Naive thymus-derived CD8-positive, alpha-beta T cell (primary cell): Measurements from ENCODE around the gene PWP2. TPM values are rescaled to one million over a fixed set of nuclear protein-coding genes. Genes with fewer than 3 reads are reported as not detected.
"Not testable (repeated sequence)": the region's sequence is repeated elsewhere in the genome, so short reads cannot be mapped to it uniquely, and the experiment has no call there.

Experiments
- ATAC-seq, 2 donors: fragments of 150-1000 bp; cut with Tn5 transposase in 1 of 2; sonication (Bioruptor Pico), chemical (Tn5 transposase) in 1 of 2; 1 replicate in 1 of 2; 2 replicates in 1 of 2; pipeline ENCODE4 v1.10.0; 2021; ENCODE audit warnings: mild to moderate bottlenecking in 2 of 2, moderate library complexity in 2 of 2
- POLR2A ChIA-PET: fragments of 350-600 bp; sonication (Branson Sonifier 250); formaldehyde crosslinking; loops from one replicate; lab custom pipeline; 2021; ENCODE audit warnings: antibody characterized with exemption; lab: Charles Lee
- DNase-seq, 10 donors: peaks; one replicate each; pipeline versions ENCODE4 v3.0.0 to v3.0.0-alpha.2; 2020 to 2022
- H3K27ac Mint-ChIP-seq, 10 donors: one replicate each; pipeline ENCODE4 v1.8.0; 2020 to 2022; ENCODE audit warnings: mild to moderate bottlenecking in 10 of 10, mixed read lengths in 10 of 10, moderate library complexity in 4 of 10, inconsistent platforms in 1 of 10
- H3K27me3 Mint-ChIP-seq, 5 donors: one replicate each; pipeline ENCODE4 v1.8.0; 2021 to 2022; ENCODE audit warnings: mixed read lengths in 5 of 5
- H3K36me3 Mint-ChIP-seq, 3 donors: one replicate each; pipeline ENCODE4 v1.8.0; 2020 to 2022; ENCODE audit warnings: mixed read lengths in 3 of 3, mild to moderate bottlenecking in 2 of 3, inconsistent platforms in 1 of 3
- H3K4me1 Mint-ChIP-seq, 4 donors: one replicate each; pipeline ENCODE4 v1.8.0; 2021 to 2022; ENCODE audit warnings: mixed read lengths in 4 of 4
- H3K4me3 Mint-ChIP-seq, 10 donors: one replicate each; pipeline ENCODE4 v1.8.0; 2020 to 2022; ENCODE audit warnings: mild to moderate bottlenecking in 10 of 10, mixed read lengths in 10 of 10, moderate library complexity in 6 of 10, inconsistent platforms in 1 of 10
- H3K9me3 Mint-ChIP-seq, 9 donors: one replicate each; pipeline ENCODE4 v1.8.0; 2020 to 2022; ENCODE audit warnings: mixed read lengths in 9 of 9, mild to moderate bottlenecking in 3 of 9, inconsistent platforms in 1 of 9, moderate library complexity in 1 of 9
- polyA plus RNA-seq, 3 donors: library from polyadenylated mRNA; unstranded; fragments of 300-500 nt; fragmentation: Illumina TruSeq; gene quantifications; one replicate each; pipeline ENCODE4 v1.2.3, GENCODE V29; 2021
- total RNA-seq, 8 experiments: library from RNA in 2 of 8; stranded (reverse) in 2 of 8; gene quantifications; one replicate each; pipeline ENCODE4 v1.2.3 and lab custom pipeline; 2021 to 2026

Gene PWP2
- total and polyA plus RNA-seq, 5 experiments from 2014 or later, result 6.2 to 12.6 (median 9.0) TPM

GRCh38 chr21:44143380-44143779 lies 36.2 kb downstream of the PWP2 start:
- H3K36me3 Mint-ChIP-seq, POLR2A ChIA-PET: not testable (repeated sequence)

GRCh38 chr21:44143996-44144395 lies 36.8 kb downstream of the PWP2 start:
- H3K27ac Mint-ChIP-seq, result peak overlapping the region in 1 of 10 donors; percentile 15
- H3K36me3 Mint-ChIP-seq, POLR2A ChIA-PET, H3K9me3 Mint-ChIP-seq, H3K4me1 Mint-ChIP-seq, H3K27me3 Mint-ChIP-seq, H3K4me3 Mint-ChIP-seq: not testable (repeated sequence)
- peak in 1 of 10 donors; percentile 7 for DNase-seq
- peak in 1 of 2 donors; percentile 17 for ATAC-seq

More at GRCh38 chr21:44143380-44143779, 36.2 kb downstream of the PWP2 start:
- H3K9me3 Mint-ChIP-seq, H3K4me1 Mint-ChIP-seq, H3K27me3 Mint-ChIP-seq, H3K27ac Mint-ChIP-seq, H3K4me3 Mint-ChIP-seq: not testable (repeated sequence)
- DNase-seq (peak in 2 of 10 donors; percentile 32 to 42), ATAC-seq (peak; percentile 46 to 80)

DNA sequence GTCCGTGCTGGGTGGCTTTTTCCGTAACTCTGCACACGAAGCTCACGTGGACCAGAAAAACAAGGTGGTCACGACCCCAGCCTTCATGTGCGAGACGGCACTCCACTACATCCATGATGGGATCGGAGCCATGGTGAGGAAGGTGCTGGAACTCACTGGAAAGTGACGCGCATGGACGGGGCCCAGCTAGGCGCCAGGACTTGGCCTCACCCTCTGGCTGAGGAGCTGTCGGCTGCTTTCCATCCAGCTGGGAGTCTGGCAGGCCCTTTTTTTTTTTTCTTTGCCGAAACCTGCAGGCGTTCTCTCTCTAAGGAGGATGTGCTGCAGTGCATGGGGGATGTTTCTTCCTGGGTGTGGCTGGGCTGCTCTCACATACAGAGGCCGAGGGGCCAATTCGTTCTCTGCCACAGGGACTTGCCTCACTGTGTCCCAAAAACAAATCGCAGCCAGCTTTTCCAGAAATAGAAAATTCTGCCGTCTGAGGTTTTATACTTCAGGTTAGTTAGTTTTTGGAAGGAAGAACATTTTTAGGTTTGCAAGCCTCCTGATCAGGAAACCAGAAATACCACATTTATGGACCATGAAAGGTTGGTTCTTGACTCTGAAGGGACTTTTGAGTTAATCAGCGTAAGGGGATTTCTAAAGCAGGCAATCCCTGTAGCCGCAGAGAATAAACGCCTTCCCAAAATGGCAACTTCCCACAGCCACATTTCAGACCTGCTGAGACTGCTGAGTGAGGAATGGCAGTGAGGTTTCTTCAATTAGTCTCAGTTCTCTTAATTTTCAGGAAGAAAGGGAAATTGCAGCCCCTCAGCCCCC lies 37.8 kb downstream of the PWP2 start:
- ATAC-seq, result peak; percentile 41 to 48
- peak in 1 of 10 donors; percentile 1 for DNase-seq
- H3K27me3 Mint-ChIP-seq, result not testable (repeated sequence)

GRCh38 chr21:44145616-44146015 lies 38.4 kb downstream of the PWP2 start:
- H3K4me1 Mint-ChIP-seq, DNase-seq, H3K36me3 Mint-ChIP-seq, H3K27ac Mint-ChIP-seq, H3K9me3 Mint-ChIP-seq, H3K4me3 Mint-ChIP-seq, POLR2A ChIA-PET, H3K27me3 Mint-ChIP-seq: not testable (repeated sequence)
- peak in 1 of 2 donors; percentile 30 for ATAC-seq

More for the DNA sequence above, 37.8 kb downstream of the PWP2 start:
- POLR2A ChIA-PET, H3K9me3 Mint-ChIP-seq, H3K27ac Mint-ChIP-seq, H3K4me3 Mint-ChIP-seq, H3K36me3 Mint-ChIP-seq, H3K4me1 Mint-ChIP-seq: not testable (repeated sequence)

GRCh38 chr21:44147108-44147507 lies 39.9 kb downstream of the PWP2 start:
- H3K36me3 Mint-ChIP-seq, result not testable (repeated sequence)

GRCh38 chr21:44150255-44150654 lies 43.1 kb downstream of the PWP2 start:
- POLR2A ChIA-PET, H3K4me3 Mint-ChIP-seq, H3K4me1 Mint-ChIP-seq: not testable (repeated sequence)

More at GRCh38 chr21:44147108-44147507, 39.9 kb downstream of the PWP2 start:
- POLR2A ChIA-PET, ATAC-seq, DNase-seq, H3K4me3 Mint-ChIP-seq, H3K27me3 Mint-ChIP-seq, H3K9me3 Mint-ChIP-seq, H3K4me1 Mint-ChIP-seq, H3K27ac Mint-ChIP-seq: not testable (repeated sequence)

GRCh38 chr21:44153214-44153888 lies 46.2 kb downstream of the PWP2 start:
- H3K27me3 Mint-ChIP-seq, H3K4me3 Mint-ChIP-seq, POLR2A ChIA-PET, DNase-seq, H3K9me3 Mint-ChIP-seq, H3K27ac Mint-ChIP-seq, H3K4me1 Mint-ChIP-seq, ATAC-seq, H3K36me3 Mint-ChIP-seq: not testable (repeated sequence)

More at GRCh38 chr21:44150255-44150654, 43.1 kb downstream of the PWP2 start:
- not testable (repeated sequence) for H3K27ac Mint-ChIP-seq, H3K36me3 Mint-ChIP-seq, ATAC-seq, H3K27me3 Mint-ChIP-seq, H3K9me3 Mint-ChIP-seq, DNase-seq

DNA sequence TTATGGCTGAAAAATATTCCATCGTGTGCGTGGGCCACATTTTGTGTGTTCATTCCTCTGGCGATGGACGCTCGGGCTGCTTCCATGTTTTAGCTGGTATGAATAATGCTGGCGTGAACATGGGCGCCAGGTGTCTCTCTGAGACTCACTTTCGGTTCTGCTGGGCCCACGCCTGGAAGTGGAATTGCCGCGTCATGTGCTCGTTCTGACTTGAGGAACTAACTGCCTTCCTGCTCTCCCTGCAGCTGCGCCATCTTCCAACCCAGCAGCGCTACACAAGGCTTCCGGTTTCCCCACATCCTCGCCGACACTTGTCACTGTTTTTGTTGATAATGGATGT lies 46.7 kb downstream of the PWP2 start:
- POLR2A ChIA-PET, H3K27ac Mint-ChIP-seq, H3K4me1 Mint-ChIP-seq, H3K36me3 Mint-ChIP-seq, ATAC-seq, H3K27me3 Mint-ChIP-seq, H3K9me3 Mint-ChIP-seq, H3K4me3 Mint-ChIP-seq: not testable (repeated sequence)
- DNase-seq, result peak in 1 of 10 donors; percentile 1

DNA sequence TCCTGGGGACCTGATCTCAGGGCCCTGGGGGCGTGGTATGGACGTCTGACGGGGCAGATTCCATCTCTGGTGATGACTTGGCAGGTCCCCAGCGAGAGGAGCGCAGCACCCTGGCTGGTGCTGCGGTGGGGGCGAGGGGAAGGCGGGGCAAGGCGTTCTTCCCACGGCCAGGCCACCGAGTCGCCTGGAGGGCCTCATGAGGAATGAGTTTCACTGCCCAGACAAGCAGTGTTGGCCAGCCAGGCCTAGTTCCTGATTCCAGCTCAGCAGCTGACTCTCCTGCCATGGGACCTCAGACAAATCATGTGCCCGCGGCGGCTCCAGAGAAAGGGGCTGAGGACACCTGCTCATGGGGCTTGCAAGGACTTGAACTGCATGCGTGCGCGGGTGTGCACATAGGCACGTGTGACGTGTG lies 47.6 kb downstream of the PWP2 start:
- H3K27ac Mint-ChIP-seq, H3K4me1 Mint-ChIP-seq, H3K4me3 Mint-ChIP-seq, H3K9me3 Mint-ChIP-seq, H3K36me3 Mint-ChIP-seq, H3K27me3 Mint-ChIP-seq, DNase-seq, POLR2A ChIA-PET: not testable (repeated sequence)
- ATAC-seq, result peak; percentile 9 to 17

DNA sequence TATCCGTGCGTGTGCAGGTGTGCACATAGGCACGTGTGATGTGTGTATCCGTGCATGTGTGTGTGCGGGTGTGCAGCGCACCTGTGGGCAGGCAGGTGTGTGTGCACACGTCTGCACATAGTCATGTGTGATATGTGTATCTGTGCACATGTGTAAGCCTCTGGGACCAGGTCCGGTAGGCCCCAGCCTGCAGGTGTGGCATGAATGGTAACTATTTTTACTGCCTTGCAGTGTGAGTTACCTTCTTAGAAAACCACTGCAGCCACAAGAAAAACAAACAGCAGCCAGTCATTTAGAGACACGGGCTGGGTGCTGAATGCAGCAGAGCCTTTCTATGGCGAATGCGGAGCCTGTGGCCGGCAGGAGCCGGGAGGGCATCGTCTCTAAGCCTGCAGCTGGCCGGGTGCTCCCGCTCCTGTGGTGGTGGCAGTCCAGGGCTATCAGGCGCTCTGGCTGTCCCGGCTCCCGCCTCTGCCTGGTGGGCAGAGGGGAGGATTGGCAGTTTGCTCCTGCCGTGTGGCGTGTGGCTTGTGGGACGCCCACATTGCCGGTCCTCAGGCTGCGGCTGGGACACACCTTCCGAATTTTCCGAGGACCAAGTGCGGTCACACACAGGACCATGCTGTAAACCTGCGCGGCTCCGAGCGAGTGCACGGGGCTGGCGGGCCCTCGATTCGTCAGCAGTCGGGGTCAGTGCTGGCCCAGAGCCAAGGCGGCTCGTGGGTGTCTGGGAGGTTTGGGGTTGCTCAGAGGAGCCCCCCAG lies 48.2 kb downstream of the PWP2 start:
- ATAC-seq (peak; percentile 34 to 38), DNase-seq (peak in 2 of 10 donors; percentile 1 to 19)
- H3K4me3 Mint-ChIP-seq, POLR2A ChIA-PET, H3K4me1 Mint-ChIP-seq, H3K27me3 Mint-ChIP-seq, H3K9me3 Mint-ChIP-seq, H3K27ac Mint-ChIP-seq, H3K36me3 Mint-ChIP-seq: not testable (repeated sequence)

- DNase-seq, H3K36me3 Mint-ChIP-seq, H3K27me3 Mint-ChIP-seq, H3K27ac Mint-ChIP-seq, H3K4me1 Mint-ChIP-seq, H3K4me3 Mint-ChIP-seq, H3K9me3 Mint-ChIP-seq, POLR2A ChIA-PET: not testable (repeated sequence)
- peak in 1 of 2 donors; percentile 36 for ATAC-seq
These were observed 48.8 kb downstream of the PWP2 start for GRCh38 chr21:44155994-44156380.

DNA sequence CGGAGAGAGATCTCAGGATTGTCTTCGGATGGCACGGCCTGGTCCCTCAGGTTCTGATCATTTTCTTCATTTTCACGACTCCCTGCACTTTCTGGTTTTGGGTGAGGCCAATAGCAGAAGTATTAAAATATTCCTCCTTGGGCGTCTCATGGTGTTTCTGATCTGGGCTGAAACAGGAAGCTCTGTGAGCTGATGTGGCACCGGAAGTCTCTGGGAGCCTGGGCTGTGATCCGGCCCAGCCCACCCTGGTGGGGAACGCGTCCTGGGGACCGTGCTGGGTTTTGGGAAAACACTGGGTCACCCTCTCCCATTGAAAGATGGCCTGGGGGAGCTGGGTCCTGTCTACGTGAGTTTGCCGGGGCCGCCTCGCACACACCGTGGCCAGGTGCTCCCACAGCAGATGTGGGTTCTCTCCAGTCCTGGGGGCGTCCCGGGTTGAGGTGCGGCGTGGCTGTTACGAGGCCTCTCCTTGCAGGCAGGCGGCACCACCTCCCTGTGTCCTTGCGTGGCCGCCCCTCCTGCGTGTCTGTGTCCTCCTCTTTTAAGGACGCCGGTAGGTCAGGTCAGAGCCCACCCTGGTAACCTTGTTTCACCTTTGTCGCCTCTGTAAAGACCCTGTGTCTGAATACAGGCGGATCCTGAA lies 50.4 kb downstream of the PWP2 start:
- peak; percentile 12 to 42 for ATAC-seq
- H3K27me3 Mint-ChIP-seq, H3K9me3 Mint-ChIP-seq, H3K36me3 Mint-ChIP-seq, H3K4me1 Mint-ChIP-seq, POLR2A ChIA-PET: not testable (repeated sequence)
- Mint-ChIP-seq H3K4me3 (peak overlapping the region in 3 of 10 donors; percentile 72 to 81 (median 73)), H3K27ac (peak overlapping the region in 3 of 10 donors; percentile 86 to 94 (median 93))
- peak in 1 of 10 donors; percentile 15 for DNase-seq
